Mesodermal cell (in vitro differentiated cells): Measurements from ENCODE around the gene MRPL14.

ENCODE experiments used
- H3K27ac ChIP-seq: 2 replicates; pipeline ENCODE4 v1.7.0; 2013; ENCODE audit warnings: mild to moderate bottlenecking, low read depth, low read length, moderate library complexity; ENCODE audit not compliant: severe bottlenecking
- H3K36me3 ChIP-seq: 2 replicates; pipeline ENCODE4 v1.7.1; 2013; ENCODE audit warnings: mild to moderate bottlenecking, low read length, moderate library complexity; ENCODE audit not compliant: control insufficient read depth, insufficient read depth
- H3K4me1 ChIP-seq: one replicate; pipeline ENCODE4 v1.7.1; 2013; ENCODE audit warnings: mild to moderate bottlenecking, low read length; ENCODE audit not compliant: insufficient read depth, control insufficient read depth, poor library complexity, severe bottlenecking
- H3K4me3 ChIP-seq: 2 replicates; pipeline ENCODE4 v1.7.0; 2013; ENCODE audit warnings: low read length, control low read depth, mild to moderate bottlenecking; ENCODE audit not compliant: insufficient read depth, poor library complexity, severe bottlenecking; ENCODE audit errors: extremely low read depth
- H3K9me3 ChIP-seq: 2 replicates; pipeline ENCODE4 v1.7.1; 2013; ENCODE audit warnings: mild to moderate bottlenecking, low read length, moderate library complexity; ENCODE audit not compliant: control insufficient read depth
- WGBS, 2 experiments: methylation state at CpG; one replicate each; pipeline ENCODE4 v1.1.5; 2013; ENCODE audit warnings: missing lambda C conversion rate in 2 of 2; ENCODE audit not compliant: insufficient coverage in 2 of 2; 5-methylcytosine and 5-hydroxymethylcytosine counted together

The MRPL14 gene

DNA sequence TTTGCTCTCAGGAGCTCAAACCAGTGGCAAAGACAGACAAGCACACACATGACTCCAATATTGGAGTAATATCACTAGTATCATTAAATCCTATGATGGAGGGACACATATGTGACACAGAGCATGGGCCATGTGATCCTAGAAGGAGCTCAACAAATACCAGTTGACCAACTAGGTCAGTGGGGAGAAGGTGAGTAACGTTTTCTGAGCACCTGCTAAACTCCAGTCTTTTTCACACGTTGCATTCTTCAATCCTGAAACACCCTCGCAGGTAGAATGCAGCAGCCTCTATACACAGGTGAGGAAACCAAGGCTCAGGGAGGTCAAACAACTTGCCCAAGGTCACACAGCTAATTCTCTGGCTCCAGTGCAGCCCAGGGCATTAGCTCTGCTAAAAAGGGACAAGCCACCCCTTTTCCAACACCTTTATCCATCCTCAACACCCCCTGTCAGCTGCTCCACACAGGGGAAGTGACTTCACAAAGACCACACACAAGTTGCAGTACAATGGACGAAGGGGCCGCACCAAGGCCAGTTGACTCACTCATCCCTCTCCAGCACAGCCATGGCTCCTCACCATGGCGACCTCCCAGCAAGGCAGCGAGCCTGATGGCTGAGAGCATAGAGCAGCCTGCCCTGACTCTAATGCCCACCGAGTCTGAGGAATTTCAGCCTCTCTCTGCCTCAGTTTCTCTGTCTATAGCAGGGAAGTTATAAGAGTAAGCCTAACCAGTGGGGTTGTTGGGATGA, 35.8 kb upstream of the MRPL14 start:
- Histone ChIP-seq H3K27ac (no peak overlapping the region), H3K4me1 (peaks cover 4% of the 10 kb centered on the region), H3K9me3 (no peaks in the 10 kb centered on the region), H3K36me3 (no peaks in the 10 kb centered on the region), H3K4me3 (no peak overlapping the region)
- 77 to 91% methylated on average over 4 to 7 of the region's 8 CpGs for WGBS, 2 experiments

DNA sequence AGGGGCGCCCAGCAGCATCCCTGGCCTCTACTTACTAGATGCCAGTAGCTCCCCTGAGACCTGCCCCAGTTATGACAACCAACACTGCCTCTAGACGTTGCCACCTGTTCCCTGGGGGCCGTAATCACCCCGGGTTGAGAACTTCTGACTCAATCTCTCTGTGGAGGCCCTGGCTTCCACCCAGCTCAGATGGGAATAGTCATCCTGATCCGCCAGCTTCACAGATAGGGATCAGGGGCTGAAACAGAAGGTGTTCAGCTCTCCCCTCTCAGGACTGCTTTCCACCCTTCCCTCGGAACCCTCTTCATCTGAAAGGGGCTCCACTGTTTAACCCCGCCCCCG, 34.7 kb upstream of the MRPL14 start:
- WGBS, 2 experiments = 59 to 73% methylated on average over 4 to 6 of the region's 8 CpGs
- no peaks in the 10 kb centered on the region for H3K9me3 ChIP-seq
- H3K4me3 ChIP-seq = no peak overlapping the region
- H3K36me3 ChIP-seq = no peaks in the 10 kb centered on the region
- H3K4me1 ChIP-seq = peaks cover 4% of the 10 kb centered on the region
- H3K27ac ChIP-seq = no peak overlapping the region

GRCh38 chr6:44158770-44159228, 31.5 kb upstream of the MRPL14 start, which contains the start of gene CAPN11:
CAPN11 (plus strand) TSS chr6:44158820; CDS start chr6:44158849, 29 bp downstream.
- Histone ChIP-seq H3K4me3 (no peak within 1 kb of the TSS), H3K9me3 (no peaks in the 10 kb centered on the region), H3K36me3 (no peaks in the 10 kb centered on the region), H3K27ac (no peak within 1 kb of the TSS), H3K4me1 (no peaks in the 10 kb centered on the region)
- WGBS, 2 experiments = 61 to 69% methylated on average over 2 to 3 of the region's 5 CpGs

GRCh38 chr6:44157152-44157521, 29.9 kb upstream of the MRPL14 start:
- H3K4me1 ChIP-seq = no peaks in the 10 kb centered on the region
- no peaks in the 10 kb centered on the region for H3K9me3 ChIP-seq
- no peaks in the 10 kb centered on the region for H3K36me3 ChIP-seq
- no peak overlapping the region for H3K4me3 ChIP-seq
- WGBS, 2 experiments = 85 to 90% methylated on average over 7 to 8 of the region's 11 CpGs
- no peak overlapping the region for H3K27ac ChIP-seq

GRCh38 chr6:44156494-44157151, 29.4 kb upstream of the MRPL14 start:
- 84 to 86% methylated on average over 6 to 9 of the region's 9 CpGs for WGBS, 2 experiments
- Histone ChIP-seq H3K36me3 (no peaks in the 10 kb centered on the region), H3K9me3 (no peaks in the 10 kb centered on the region), H3K27ac (no peak overlapping the region), H3K4me3 (no peak overlapping the region), H3K4me1 (no peaks in the 10 kb centered on the region)

- Histone ChIP-seq H3K4me3 (no peak overlapping the region), H3K27ac (no peak overlapping the region), H3K9me3 (no peaks in the 10 kb centered on the region), H3K36me3 (peaks cover 8% of the 10 kb centered on the region), H3K4me1 (no peaks in the 10 kb centered on the region)
- 92 to 99% methylated on average over 11 to 12 of the region's 12 CpGs for WGBS, 2 experiments
These were observed 26.8 kb upstream of the MRPL14 start for GRCh38 chr6:44154067-44154466.

- Histone ChIP-seq H3K9me3 (no peaks in the 10 kb centered on the region), H3K36me3 (peaks cover 23% of the 10 kb centered on the region), H3K4me1 (no peaks in the 10 kb centered on the region), H3K27ac (no peak overlapping the region), H3K4me3 (no peak overlapping the region)
- WGBS, 2 experiments = 94 to 100% methylated on average over 4 to 7 of the region's 19 CpGs
These were observed 25.3 kb upstream of the MRPL14 start for GRCh38 chr6:44152533-44152932.

DNA sequence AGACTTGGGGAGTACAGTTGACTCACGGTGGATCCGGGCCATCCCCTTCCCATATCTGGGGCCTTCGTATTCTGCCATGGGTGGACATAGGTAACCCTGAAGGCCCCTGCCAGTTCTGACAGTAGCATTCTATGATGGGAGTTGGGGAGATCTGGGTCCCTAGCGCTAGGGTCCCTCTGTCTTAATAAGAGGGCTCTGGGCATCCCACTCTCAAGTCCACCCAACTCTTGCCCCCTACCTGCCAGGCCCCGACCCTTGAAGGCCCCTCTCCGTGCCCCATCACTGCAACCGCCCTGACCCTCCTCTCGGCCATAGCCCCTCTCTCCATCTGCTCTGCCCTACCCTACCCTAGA, 24.8 kb upstream of the MRPL14 start:
- Histone ChIP-seq H3K36me3 (peaks cover 27% of the 10 kb centered on the region), H3K4me3 (no peak overlapping the region), H3K27ac (no peak overlapping the region), H3K4me1 (no peaks in the 10 kb centered on the region), H3K9me3 (no peaks in the 10 kb centered on the region)
- 49 to 55% methylated on average over 6 to 7 of the region's 8 CpGs for WGBS, 2 experiments

DNA sequence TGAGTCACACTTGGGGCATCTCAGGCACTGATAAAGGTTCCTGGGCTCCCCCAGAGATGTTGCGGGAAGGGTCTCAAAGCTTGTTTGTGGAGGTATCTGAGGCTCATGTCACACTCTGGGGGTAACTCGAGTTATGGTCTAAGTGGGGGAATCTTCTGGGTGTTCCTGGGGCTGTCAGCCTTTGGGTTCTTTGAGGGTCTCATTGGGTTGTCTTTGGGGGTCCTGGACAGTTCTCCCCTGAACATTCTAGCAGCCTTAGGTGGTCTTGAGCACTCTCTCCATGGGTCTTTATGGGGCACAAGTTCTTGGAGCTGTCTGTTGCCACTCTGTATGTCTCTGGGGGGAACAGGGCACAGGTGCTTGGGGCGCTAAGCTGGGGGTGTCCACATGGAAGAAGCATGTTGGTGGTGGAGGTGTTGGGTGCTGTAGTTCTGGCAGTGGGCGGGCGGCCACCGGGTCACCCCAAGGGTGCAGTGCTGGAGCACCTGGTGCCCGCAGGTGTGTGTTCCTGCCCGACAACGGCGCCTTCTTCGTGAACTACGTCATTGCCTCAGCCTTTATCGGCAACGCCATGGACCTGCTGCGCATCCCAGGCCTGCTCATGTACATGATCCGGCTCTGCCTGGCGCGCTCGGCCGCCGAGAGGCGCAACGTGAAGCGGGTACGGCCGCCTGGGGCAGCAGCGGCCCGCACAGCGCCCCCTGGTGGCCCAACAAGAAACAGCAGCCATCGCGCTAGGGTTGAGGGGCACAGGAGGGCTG, 24.3 kb upstream of the MRPL14 start:
- Histone ChIP-seq H3K9me3 (no peaks in the 10 kb centered on the region), H3K4me3 (no peak overlapping the region), H3K36me3 (peaks cover 32% of the 10 kb centered on the region), H3K27ac (no peak overlapping the region), H3K4me1 (no peaks in the 10 kb centered on the region)
- 22 to 29% methylated on average over 28 to 30 of the region's 31 CpGs for WGBS, 2 experiments

- H3K36me3 ChIP-seq = peaks cover 41% of the 10 kb centered on the region
- WGBS, 2 experiments = 73 to 95% methylated on average over 1 to 2 of the region's 3 CpGs
These were observed 23.2 kb upstream of the MRPL14 start for GRCh38 chr6:44150317-44150917.

More at GRCh38 chr6:44150317-44150917, 23.2 kb upstream of the MRPL14 start:
- Histone ChIP-seq H3K27ac (no peak overlapping the region), H3K4me3 (no peak overlapping the region), H3K4me1 (no peaks in the 10 kb centered on the region), H3K9me3 (no peaks in the 10 kb centered on the region)
